GM06990 (cell line): ENCODE results near the gene SMAD6.

Experiments
- DNase-seq: peaks from one replicate; pipeline ENCODE4 v3.0.0-alpha.2; 2011; ENCODE audit not compliant: insufficient read length; ENCODE audit errors: extremely low read depth
- H3K27me3 ChIP-seq: replicated peaks from 2 replicates; pipeline ENCODE4 v1.6.0; 2011; ENCODE audit warnings: low read length; ENCODE audit not compliant: control insufficient read depth, insufficient read depth
- H3K36me3 ChIP-seq: 2 replicates; pipeline ENCODE4 v1.5.1; 2011; ENCODE audit warnings: low read length; ENCODE audit not compliant: control insufficient read depth, insufficient read depth
- H3K4me3 ChIP-seq: replicated peaks from 2 replicates; pipeline ENCODE4 v1.5.1; 2011; ENCODE audit warnings: low read depth, mild to moderate bottlenecking, control low read depth, low read length
- TF ChIP-seq, protein P1 (sequence below): IDR thresholded peaks from 2 replicates; pipeline ENCODE4 v1.5.1; 2011; ENCODE audit warnings: low read length, control low read depth, mild to moderate bottlenecking, inconsistent platforms; ENCODE audit not compliant: insufficient read depth, poor library complexity, severe bottlenecking

Gene SMAD6

GRCh38 chr15:66721954-66722353 lies 19.9 kb downstream of the SMAD6 start:
- no peak overlapping the region for H3K4me3 ChIP-seq
- no peaks in the 10 kb centered on the region for H3K36me3 ChIP-seq
- TF ChIP-seq, protein P1, sequence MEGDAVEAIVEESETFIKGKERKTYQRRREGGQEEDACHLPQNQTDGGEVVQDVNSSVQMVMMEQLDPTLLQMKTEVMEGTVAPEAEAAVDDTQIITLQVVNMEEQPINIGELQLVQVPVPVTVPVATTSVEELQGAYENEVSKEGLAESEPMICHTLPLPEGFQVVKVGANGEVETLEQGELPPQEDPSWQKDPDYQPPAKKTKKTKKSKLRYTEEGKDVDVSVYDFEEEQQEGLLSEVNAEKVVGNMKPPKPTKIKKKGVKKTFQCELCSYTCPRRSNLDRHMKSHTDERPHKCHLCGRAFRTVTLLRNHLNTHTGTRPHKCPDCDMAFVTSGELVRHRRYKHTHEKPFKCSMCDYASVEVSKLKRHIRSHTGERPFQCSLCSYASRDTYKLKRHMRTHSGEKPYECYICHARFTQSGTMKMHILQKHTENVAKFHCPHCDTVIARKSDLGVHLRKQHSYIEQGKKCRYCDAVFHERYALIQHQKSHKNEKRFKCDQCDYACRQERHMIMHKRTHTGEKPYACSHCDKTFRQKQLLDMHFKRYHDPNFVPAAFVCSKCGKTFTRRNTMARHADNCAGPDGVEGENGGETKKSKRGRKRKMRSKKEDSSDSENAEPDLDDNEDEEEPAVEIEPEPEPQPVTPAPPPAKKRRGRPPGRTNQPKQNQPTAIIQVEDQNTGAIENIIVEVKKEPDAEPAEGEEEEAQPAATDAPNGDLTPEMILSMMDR, result no peak
- DNase-seq, result no peak
- no peaks in the 10 kb centered on the region; the same call in 1 of the 2 replicates for H3K27me3 ChIP-seq

DNA sequence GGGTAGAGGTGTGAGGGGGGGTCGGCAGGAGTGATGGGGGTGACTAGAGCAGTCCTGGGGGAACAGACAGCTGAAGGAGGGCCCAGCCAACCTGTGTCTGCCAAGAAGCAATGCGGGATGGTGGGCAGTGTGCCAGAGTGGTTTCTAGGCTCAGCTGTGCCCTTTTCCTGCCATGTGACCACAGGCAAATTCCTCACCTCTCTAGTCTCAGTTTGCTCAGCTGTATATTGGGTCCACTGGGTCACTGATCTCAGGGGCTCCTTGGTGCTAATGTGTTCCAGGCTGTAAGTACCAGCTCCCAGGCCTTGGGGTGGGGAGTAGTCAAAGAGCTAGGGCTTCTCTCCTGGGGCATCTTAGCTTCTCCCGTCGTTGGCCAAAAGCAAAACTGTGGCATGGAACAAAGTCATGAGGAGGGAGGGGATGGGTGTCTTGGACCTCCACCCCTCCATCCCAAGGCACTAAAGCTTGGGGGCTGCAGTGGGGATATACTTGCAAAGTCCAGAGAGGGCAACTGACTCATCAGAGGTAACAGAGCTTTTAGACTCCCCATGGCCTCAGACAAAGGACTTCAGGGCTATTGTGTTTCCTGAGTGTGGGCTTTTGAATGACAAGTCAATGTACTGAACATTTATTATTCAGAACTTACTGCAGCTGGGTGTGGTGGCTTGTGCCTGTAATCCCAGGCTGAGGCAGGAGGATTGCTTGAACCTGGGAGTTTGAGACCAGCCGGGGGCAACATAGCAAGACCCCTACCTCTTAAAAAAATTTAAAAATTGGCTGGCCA lies 20.9 kb downstream of the SMAD6 start:
- H3K36me3 ChIP-seq, result no peaks in the 10 kb centered on the region
- TF ChIP-seq, protein P1, result no peak
- DNase-seq, result no peak
- no peaks in the 10 kb centered on the region; the same call in 1 of the 2 replicates for H3K27me3 ChIP-seq
- no peak overlapping the region for H3K4me3 ChIP-seq

- Histone ChIP-seq H3K27me3 (no peaks in the 10 kb centered on the region; the same call in 1 of the 2 replicates), H3K36me3 (no peaks in the 10 kb centered on the region), H3K4me3 (no peak overlapping the region)
- TF ChIP-seq, protein P1, result no peak
- no peak for DNase-seq
Observed at GRCh38 chr15:66723826-66724731, 22.0 kb downstream of the SMAD6 start.

GRCh38 chr15:66724732-66725463 lies 22.9 kb downstream of the SMAD6 start:
- no peak for DNase-seq
- Histone ChIP-seq H3K36me3 (no peaks in the 10 kb centered on the region), H3K4me3 (no peak overlapping the region), H3K27me3 (no peaks in the 10 kb centered on the region; the same call in 1 of the 2 replicates)
- TF ChIP-seq, protein P1, result no peak

- Histone ChIP-seq H3K36me3 (no peaks in the 10 kb centered on the region), H3K4me3 (no peak overlapping the region), H3K27me3 (no peaks in the 10 kb centered on the region; the same call in 1 of the 2 replicates)
- DNase-seq, result no peak
- TF ChIP-seq, protein P1, result no peak
Observed at GRCh38 chr15:66725464-66725785, 23.4 kb downstream of the SMAD6 start.
